GM13977 (cell line): ENCODE data around the gene PASK.
"Not testable (repeated sequence)": the region's sequence is repeated elsewhere in the genome, so short reads cannot be mapped to it uniquely, and the experiment has no call there.

Source experiments
- DNase-seq: peaks from one replicate; pipeline ENCODE4 v3.0.0; 2012; ENCODE audit warnings: low spot score
- in situ Hi-C: fragments of 300-500 bp; cut with MboI; formaldehyde crosslinking; loops from one replicate; pipeline ENCODE4 v1.12.0; 2022; ENCODE audit warnings: low sequenced_read_pairs, low pct_unique_long_range_greater_than_20kb, mixed read lengths, inconsistent platforms; ENCODE audit not compliant: unreplicated experiment
- TF ChIP-seq, protein P1 (sequence below): IDR thresholded peaks from 2 replicates; pipeline ENCODE4 v1.5.1; 2012; ENCODE audit warnings: mild to moderate bottlenecking, control low read depth; ENCODE audit not compliant: insufficient read depth; ENCODE audit errors: extremely low read depth, missing control alignments

Gene PASK

DNA sequence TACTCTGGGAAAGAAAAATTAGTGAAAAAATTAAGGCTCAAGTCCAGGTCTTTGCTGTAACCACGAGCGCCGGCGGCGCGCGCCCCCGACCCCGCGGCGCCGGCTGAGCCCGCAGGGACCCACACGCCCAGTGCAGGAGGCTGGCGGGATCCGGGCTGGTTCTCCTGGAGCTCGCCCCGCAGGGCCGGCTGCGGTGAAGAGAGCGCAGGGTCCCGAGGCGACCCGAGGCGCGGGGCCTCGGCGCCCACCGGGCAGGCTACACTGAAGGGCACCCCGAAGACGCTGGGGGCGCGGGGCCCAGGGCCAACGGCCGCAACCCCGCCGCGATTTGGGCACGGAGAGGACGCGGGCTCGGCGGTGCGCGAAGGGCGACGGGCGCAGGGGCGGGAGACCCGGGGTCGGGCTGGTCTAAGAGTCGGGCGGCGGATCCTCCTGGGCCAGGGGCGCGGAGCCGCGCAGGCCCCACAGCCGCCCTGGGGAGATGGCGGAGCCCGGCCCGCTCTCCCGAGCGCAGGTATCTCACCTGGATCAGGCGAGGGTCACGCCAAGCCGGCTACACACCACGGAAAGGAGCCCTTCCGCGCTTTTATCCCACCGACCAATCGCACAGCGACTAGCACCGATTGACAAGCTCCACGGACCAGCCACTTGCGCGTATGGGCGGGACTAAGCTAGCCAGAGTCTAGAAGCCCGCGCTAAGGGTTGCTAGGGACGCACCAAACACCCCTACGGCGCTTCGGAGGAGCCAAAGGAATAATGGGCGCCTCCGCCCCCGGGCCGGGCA lies at the start of gene PASK:
PASK (minus strand) TSS at position 582 of the 784 bp plus-strand sequence. CDS start 6,440 bp downstream, outside the sequence.
- peak; percentile 97 for DNase-seq
- TF ChIP-seq, protein P1, sequence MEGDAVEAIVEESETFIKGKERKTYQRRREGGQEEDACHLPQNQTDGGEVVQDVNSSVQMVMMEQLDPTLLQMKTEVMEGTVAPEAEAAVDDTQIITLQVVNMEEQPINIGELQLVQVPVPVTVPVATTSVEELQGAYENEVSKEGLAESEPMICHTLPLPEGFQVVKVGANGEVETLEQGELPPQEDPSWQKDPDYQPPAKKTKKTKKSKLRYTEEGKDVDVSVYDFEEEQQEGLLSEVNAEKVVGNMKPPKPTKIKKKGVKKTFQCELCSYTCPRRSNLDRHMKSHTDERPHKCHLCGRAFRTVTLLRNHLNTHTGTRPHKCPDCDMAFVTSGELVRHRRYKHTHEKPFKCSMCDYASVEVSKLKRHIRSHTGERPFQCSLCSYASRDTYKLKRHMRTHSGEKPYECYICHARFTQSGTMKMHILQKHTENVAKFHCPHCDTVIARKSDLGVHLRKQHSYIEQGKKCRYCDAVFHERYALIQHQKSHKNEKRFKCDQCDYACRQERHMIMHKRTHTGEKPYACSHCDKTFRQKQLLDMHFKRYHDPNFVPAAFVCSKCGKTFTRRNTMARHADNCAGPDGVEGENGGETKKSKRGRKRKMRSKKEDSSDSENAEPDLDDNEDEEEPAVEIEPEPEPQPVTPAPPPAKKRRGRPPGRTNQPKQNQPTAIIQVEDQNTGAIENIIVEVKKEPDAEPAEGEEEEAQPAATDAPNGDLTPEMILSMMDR, result no peak

DNA sequence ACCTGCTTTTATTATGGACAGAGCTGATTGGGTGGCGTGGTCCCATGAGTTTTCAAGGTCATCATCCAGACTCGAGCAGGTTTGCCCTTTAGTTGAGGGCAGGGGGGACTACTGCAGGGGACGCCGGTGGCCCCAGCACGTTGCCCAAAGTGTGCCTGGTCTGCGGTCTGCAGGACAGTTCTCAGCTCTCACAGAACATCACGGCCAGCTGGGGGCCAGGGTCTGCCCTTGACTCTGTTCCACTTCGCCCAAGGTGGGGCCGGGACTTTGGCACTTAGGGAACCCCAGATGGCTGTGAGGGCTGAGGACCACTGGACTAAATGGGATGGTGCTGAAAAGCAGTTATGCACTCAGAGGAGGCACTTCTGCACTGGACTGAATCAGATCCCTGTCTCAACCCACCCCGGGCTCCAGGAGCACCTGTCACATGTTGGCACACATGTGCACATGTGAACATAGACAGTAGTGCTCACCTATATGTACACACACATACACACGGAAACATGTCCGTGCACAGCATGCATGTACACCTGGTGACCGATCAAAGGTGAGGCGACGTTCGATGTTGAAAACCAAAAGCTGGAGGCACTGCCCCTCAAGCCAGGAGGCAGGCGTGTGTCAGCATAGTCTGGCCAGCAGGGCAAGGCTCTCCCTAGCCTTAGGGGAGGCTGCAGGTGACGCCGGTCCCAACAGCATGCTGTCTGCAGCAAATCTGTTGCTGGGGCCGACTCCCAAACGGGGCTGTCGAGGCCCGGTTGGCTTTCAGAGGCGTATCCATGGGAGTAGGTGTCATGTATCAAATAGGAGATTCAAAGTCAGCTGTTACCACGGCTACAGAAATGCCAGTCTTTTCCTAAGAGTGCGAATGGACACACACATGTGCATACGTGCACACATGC lies 49.4 kb upstream of the PASK start:
- TF ChIP-seq, protein P1, result no peak

More for the DNA sequence above, at the start of gene PASK:
- in situ Hi-C loops, result no loop called here

DNA sequence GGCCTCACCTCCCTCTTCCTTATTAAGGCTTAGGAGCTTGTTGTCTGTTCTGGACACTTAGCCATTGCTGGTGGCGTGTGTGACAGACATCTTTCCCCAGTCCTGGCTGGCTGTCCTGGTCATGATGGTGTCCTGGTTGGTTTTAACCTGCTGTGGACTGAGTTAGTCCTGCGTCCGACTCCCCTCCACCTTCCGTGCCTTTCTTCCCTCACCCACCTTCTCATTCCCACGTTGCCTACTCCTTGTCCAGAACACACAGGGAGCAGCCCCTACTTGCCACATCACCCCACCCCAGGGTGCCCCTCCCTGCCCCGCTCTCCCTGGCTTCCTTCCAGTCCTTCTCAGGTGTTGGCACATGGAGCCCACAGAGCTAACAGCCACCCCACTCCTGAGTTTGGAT lies 48.7 kb upstream of the PASK start:
- TF ChIP-seq, protein P1, result no peak
- DNase-seq, result no peak
- in situ Hi-C loops, result no loop called here

More for the DNA sequence above, 49.4 kb upstream of the PASK start:
- DNase-seq, result no peak
- in situ Hi-C loops, result no loop called here

DNA sequence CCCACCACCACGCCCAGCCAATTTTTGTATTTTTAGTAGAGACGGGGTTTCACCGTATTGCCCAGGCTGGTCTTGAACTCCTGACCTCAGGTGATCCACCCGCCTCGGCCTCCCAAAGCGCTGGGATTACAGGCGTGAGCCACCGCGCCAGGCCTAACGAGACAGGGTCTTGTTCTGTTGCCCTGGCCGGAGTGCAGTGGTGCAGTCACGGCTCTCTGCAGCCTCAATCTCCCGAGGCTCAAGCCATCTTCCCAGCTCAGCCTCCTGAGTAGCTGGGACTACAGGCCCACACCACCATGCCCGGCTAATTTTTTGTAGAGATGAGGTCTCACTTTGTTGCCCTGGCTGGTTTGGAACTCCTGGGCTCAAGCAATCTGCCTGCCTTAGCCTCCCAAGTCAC lies 48.0 kb upstream of the PASK start:
- in situ Hi-C loops, DNase-seq: not testable (repeated sequence)

DNA sequence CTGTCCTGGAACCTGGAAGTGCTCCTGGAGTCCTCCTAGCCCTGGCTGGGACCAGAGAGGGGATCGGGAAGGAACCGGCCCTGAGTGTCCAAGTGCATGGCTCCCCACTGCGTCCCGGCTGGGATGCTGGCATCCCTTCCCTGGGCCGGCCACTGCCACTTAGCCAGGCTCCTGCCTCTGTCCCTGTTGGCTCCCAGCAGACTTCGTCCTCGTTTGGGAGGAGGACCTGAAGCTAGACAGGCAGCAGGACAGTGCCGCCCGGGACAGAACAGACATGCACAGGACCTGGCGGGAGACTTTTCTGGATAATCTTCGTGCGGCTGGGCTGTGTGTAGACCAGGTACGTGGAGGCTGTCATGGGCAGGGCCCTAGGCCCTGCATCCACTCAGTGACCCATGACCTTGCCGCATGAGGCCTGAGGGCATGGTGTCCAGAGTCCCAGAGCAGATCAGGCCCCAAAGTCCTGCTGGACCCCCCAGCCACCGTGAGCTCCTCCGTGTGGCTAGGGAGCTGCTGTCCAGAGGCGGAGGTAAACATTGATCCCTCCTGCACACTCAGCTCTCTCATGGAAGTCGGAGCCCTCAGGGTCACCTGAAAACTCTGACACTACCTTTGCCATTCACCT lies 46.3 kb upstream of the PASK start:
- TF ChIP-seq, protein P1, result no peak
- DNase-seq, result no peak
- in situ Hi-C loops, result no loop called here

- TF ChIP-seq, protein P1, result no peak
- no peak for DNase-seq
- in situ Hi-C loops, result no loop called here
Observed at GRCh38 chr2:241194811-241195210, 45.5 kb upstream of the PASK start.
